Uterus (tissue), 2 donors: ENCODE results near the gene RHEX.

Source experiments
- POLR2A ChIP-seq, 2 donors: fragments of 450-650 bp; IDR thresholded peaks; one replicate each; pipeline ENCODE4 v1.6.1; 2016; ENCODE audit warnings: antibody characterized with exemption in 2 of 2, mild to moderate bottlenecking in 1 of 2, moderate library complexity in 1 of 2
- TF ChIP-seq, protein P1 (sequence below), 4 experiments: fragments of 200-600 bp in 2 of 4; fragments of 450-650 bp in 2 of 4; sonication (generic) in 2 of 4; IDR thresholded peaks; one replicate each; pipeline ENCODE4 v1.5.1; 2016 to 2019; ENCODE audit warnings: antibody characterized with exemption in 4 of 4, mild to moderate bottlenecking in 2 of 4, moderate library complexity in 1 of 4

DNA sequence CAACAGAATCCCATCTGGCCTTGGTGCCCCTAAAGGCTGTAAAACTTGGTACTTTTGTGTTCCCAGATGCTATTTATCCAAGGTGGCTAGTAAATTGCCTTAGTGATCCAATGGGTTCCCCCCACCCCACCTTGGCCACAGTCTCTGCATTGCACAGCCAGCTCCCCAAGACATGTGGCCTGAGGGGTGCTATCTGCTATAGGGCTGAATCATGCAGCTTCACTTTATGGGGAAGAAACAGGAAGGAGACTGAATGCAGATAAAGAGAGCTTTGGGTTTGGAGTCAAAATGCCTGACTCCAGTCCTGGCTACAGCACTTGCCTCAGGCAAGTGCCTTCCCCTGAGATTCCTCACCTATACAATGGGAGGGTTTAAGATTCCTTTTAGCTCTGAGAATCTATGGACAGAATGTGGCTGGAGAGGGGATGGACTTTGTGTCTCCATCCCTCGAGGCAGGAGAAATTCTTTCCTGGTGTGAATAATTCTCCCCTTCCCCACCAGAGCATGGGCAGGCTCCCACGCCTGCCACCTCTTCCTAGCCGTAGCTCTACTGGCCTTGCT lies 6.5 kb downstream of the RHEX start:
- TF ChIP-seq POLR2A (IDR thresholded peaks at IDR 0.05): no peak
- TF ChIP-seq, protein P1, sequence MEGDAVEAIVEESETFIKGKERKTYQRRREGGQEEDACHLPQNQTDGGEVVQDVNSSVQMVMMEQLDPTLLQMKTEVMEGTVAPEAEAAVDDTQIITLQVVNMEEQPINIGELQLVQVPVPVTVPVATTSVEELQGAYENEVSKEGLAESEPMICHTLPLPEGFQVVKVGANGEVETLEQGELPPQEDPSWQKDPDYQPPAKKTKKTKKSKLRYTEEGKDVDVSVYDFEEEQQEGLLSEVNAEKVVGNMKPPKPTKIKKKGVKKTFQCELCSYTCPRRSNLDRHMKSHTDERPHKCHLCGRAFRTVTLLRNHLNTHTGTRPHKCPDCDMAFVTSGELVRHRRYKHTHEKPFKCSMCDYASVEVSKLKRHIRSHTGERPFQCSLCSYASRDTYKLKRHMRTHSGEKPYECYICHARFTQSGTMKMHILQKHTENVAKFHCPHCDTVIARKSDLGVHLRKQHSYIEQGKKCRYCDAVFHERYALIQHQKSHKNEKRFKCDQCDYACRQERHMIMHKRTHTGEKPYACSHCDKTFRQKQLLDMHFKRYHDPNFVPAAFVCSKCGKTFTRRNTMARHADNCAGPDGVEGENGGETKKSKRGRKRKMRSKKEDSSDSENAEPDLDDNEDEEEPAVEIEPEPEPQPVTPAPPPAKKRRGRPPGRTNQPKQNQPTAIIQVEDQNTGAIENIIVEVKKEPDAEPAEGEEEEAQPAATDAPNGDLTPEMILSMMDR (IDR thresholded peaks at IDR 0.05): no peak
